HEK293 (cell line): ENCODE measurements around the gene PARD6B.
A peak's percentile ranks its signal among the peaks of the same experiment; 100 is the strongest.

Experiments
- BCL6B ChIP-seq: fragments of 450-650 bp; formaldehyde crosslinking; IDR thresholded peaks from 2 replicates; pipeline ENCODE4 v1.5.1; 2017; ENCODE audit warnings: missing biosample characterization, missing genetic modification characterization
- GLIS2 ChIP-seq: fragments of 450-650 bp; formaldehyde crosslinking; IDR thresholded peaks from 2 replicates; pipeline ENCODE4 v1.5.1; 2016; ENCODE audit warnings: missing biosample characterization, missing genetic modification characterization
- REST ChIP-seq: fragments of 450-650 bp; formaldehyde crosslinking; IDR thresholded peaks from 2 replicates; pipeline ENCODE4 v1.5.1; 2016; ENCODE audit warnings: missing biosample characterization, missing genetic modification characterization
- SP2 ChIP-seq: fragments of 450-650 bp; formaldehyde crosslinking; IDR thresholded peaks from 2 replicates; pipeline ENCODE4 v1.5.1; 2016; ENCODE audit warnings: missing biosample characterization, missing genetic modification characterization
- TRIM28 ChIP-seq: IDR thresholded peaks from 2 replicates; pipeline ENCODE4 v1.6.1; 2011; ENCODE audit warnings: low read length, control low read depth, borderline replicate concordance
- ZBTB10 ChIP-seq: fragments of 450-650 bp; formaldehyde crosslinking; IDR thresholded peaks from 2 replicates; pipeline ENCODE4 v1.5.1; 2016; ENCODE audit warnings: missing biosample characterization, missing genetic modification characterization
- ZBTB44 ChIP-seq: fragments of 450-650 bp; IDR thresholded peaks from 2 replicates; pipeline ENCODE4 v1.5.1; 2018; ENCODE audit warnings: missing biosample characterization, mild to moderate bottlenecking, missing genetic modification characterization
- ZIC2 ChIP-seq: fragments of 450-650 bp; formaldehyde crosslinking; IDR thresholded peaks from 2 replicates; pipeline ENCODE4 v1.5.1; 2016; ENCODE audit warnings: missing biosample characterization, missing genetic modification characterization
- ZNF112 ChIP-seq: fragments of 450-650 bp; formaldehyde crosslinking; IDR thresholded peaks from 2 replicates; pipeline ENCODE4 v1.5.0; 2017; ENCODE audit warnings: missing biosample characterization, missing genetic modification characterization
- ZNF121 ChIP-seq: fragments of 450-650 bp; formaldehyde crosslinking; IDR thresholded peaks from 2 replicates; pipeline ENCODE4 v1.5.1; 2016; ENCODE audit warnings: missing biosample characterization, missing genetic modification characterization
- ZNF132 ChIP-seq: fragments of 450-650 bp; formaldehyde crosslinking; IDR thresholded peaks from 2 replicates; pipeline ENCODE4 v1.5.1; 2017; ENCODE audit warnings: missing biosample characterization, missing genetic modification characterization, borderline replicate concordance
- ZNF146 ChIP-seq: fragments of 450-650 bp; formaldehyde crosslinking; IDR thresholded peaks from 2 replicates; pipeline ENCODE4 v1.5.1; 2016; ENCODE audit warnings: missing biosample characterization, missing genetic modification characterization
- ZNF18 ChIP-seq: fragments of 450-650 bp; formaldehyde crosslinking; IDR thresholded peaks from 2 replicates; pipeline ENCODE4 v1.5.1; 2016; ENCODE audit warnings: missing biosample characterization, missing genetic modification characterization
- ZNF266 ChIP-seq: fragments of 450-650 bp; formaldehyde crosslinking; IDR thresholded peaks from 2 replicates; pipeline ENCODE4 v1.5.1; 2016; ENCODE audit warnings: missing biosample characterization, missing genetic modification characterization, low read depth
- ZNF324 ChIP-seq: fragments of 450-650 bp; formaldehyde crosslinking; IDR thresholded peaks from 2 replicates; pipeline ENCODE4 v1.5.1; 2016; ENCODE audit warnings: missing biosample characterization, missing genetic modification characterization
- ZNF335 ChIP-seq: fragments of 450-650 bp; formaldehyde crosslinking; conservative IDR thresholded peaks from 2 replicates; pipeline ENCODE4 v1.5.1; 2016; ENCODE audit warnings: missing biosample characterization, missing genetic modification characterization
- ZNF426 ChIP-seq: fragments of 450-650 bp; formaldehyde crosslinking; IDR thresholded peaks from 2 replicates; pipeline ENCODE4 v1.5.1; 2017; ENCODE audit warnings: missing biosample characterization, missing genetic modification characterization, mild to moderate bottlenecking, inconsistent platforms, moderate library complexity
- ZNF449 ChIP-seq: fragments of 450-650 bp; formaldehyde crosslinking; IDR thresholded peaks from 2 replicates; pipeline ENCODE4 v1.5.1; 2017; ENCODE audit warnings: missing biosample characterization, mild to moderate bottlenecking, missing genetic modification characterization, moderate library complexity
- ZNF488 ChIP-seq: fragments of 450-650 bp; formaldehyde crosslinking; IDR thresholded peaks from 2 replicates; pipeline ENCODE4 v1.5.1; 2016; ENCODE audit warnings: missing biosample characterization, missing genetic modification characterization
- ZNF530 ChIP-seq: fragments of 450-650 bp; formaldehyde crosslinking; IDR thresholded peaks from 2 replicates; pipeline ENCODE4 v1.5.1; 2016; ENCODE audit warnings: low read depth, missing biosample characterization, missing genetic modification characterization
- ZNF580 ChIP-seq: fragments of 450-650 bp; formaldehyde crosslinking; IDR thresholded peaks from 2 replicates; pipeline ENCODE4 v1.5.1; 2016; ENCODE audit warnings: missing biosample characterization, missing genetic modification characterization
- ZNF654 ChIP-seq: fragments of 450-650 bp; formaldehyde crosslinking; IDR thresholded peaks from 2 replicates; pipeline ENCODE4 v1.5.1; 2016; ENCODE audit warnings: low read depth, missing biosample characterization, missing genetic modification characterization
- ZNF692 ChIP-seq: fragments of 450-650 bp; formaldehyde crosslinking; IDR thresholded peaks from 2 replicates; pipeline ENCODE4 v1.5.1; 2016; ENCODE audit warnings: missing biosample characterization, missing genetic modification characterization
- ZNF843 ChIP-seq: fragments of 450-650 bp; formaldehyde crosslinking; IDR thresholded peaks from 2 replicates; pipeline ENCODE4 v1.5.1; 2016; ENCODE audit warnings: missing biosample characterization, missing genetic modification characterization

Gene PARD6B

GRCh38 chr20:50790651-50791277 lies 59.4 kb downstream of the PARD6B start (continued):
- TF ChIP-seq BCL6B (tag by site-specific recombination) (no peak), ZNF580 (no peak), ZNF530 (no peak), REST (tag by site-specific recombination) (peak; percentile 12; the same call in 1 of the 2 replicates), ZNF426 (tag by site-specific recombination) (peak; percentile 7; the same call in 1 of the 2 replicates), ZNF18 (tag by site-specific recombination) (peak; percentile 29; the same call in 1 of the 2 replicates), GLIS2 (tag by site-specific recombination) (peak; percentile 91), ZBTB10 (tag by site-specific recombination) (peak; percentile 65), ZNF335 (tag by site-specific recombination) (peak; percentile 84), ZNF266 (no peak), ZIC2 (tag by site-specific recombination) (peak; percentile 94), SP2 (tag by site-specific recombination) (peak; percentile 54), ZNF843 (tag by site-specific recombination) (no peak), TRIM28 (no peak), ZNF324 (tag by site-specific recombination) (0 out of 2 replicates have a peak, but pooled peaks have one; percentile 53), ZNF112 (tag by site-specific recombination) (no peak), ZNF132 (tag by site-specific recombination) (no peak), ZBTB44 (tag by site-specific recombination) (peak; percentile 40; the same call in 1 of the 2 replicates), ZNF654 (tag by site-specific recombination) (peak; percentile 22; the same call in 1 of the 2 replicates), ZNF488 (tag by site-specific recombination) (no peak), ZNF121 (tag by site-specific recombination) (no peak), ZNF692 (peak; percentile 78), ZNF146 (no peak), ZNF449 (tag by site-specific recombination) (peak; percentile 77)
